ENCODE results near the gene ABCD4. TPM values are rescaled to one million over a fixed set of nuclear protein-coding genes. Genes with fewer than 3 reads are reported as not detected.

Gene ABCD4
- total and polyA plus RNA-seq, 2 of the 4 experiments (the other 2 are of a cell fraction), result 12.2 to 20.4 TPM

GRCh38 chr14:74293606-74294005 lies 9.1 kb downstream of the ABCD4 start:
- H3K9me3 ChIP-seq (ENCODE audit: control insufficient read depth, insufficient read depth, low read length), result no peaks in the 10 kb centered on the region
- no peaks in the 10 kb centered on the region for H3K9me1 ChIP-seq (ENCODE audit: insufficient read depth, low read length)
- no peak overlapping the region for H4K5ac ChIP-seq (ENCODE audit: low read depth, low read length)
- peaks cover 16% of the 10 kb centered on the region; the same call in 1 of the 2 replicates for H4K20me1 ChIP-seq (ENCODE audit: insufficient read depth, low read length)
- no peak overlapping the region for H4K91ac ChIP-seq (ENCODE audit: insufficient read depth, low read depth, low read length)
- ATAC-seq (ENCODE audit: low read depth), result no peak
- no peak overlapping the region for H3K9ac ChIP-seq (ENCODE audit: low read depth, low read length)
- no peak for TF ChIP-seq SMC3 (IDR thresholded peaks at IDR 0.05; ENCODE audit: low read depth, low read length)
- TF ChIP-seq ELK1 (IDR thresholded peaks at IDR 0.05; ENCODE audit: borderline replicate concordance, low read depth, low read length), result no peak
- TF ChIP-seq MXI1 (IDR thresholded peaks at IDR 0.05; ENCODE audit: borderline replicate concordance, low read depth, low read length), result no peak
- POLR2A ChIA-PET (ENCODE audit: unreplicated experiment), result no interaction called here
- H2AK9ac ChIP-seq (replicated peaks; ENCODE audit: low read depth, low read length, poor library complexity), result no peak overlapping the region
- DNase-seq, result no peak
- peaks cover 2 to 41% of the 10 kb centered on the region in 2 experiments; a peak in 3 of 4 replicates for H3K79me1 ChIP-seq (ENCODE audit: low read depth in 1 of 2, low read length in 2 of 2)
- no peak overlapping the region for H2AK5ac ChIP-seq (ENCODE audit: low read depth, low read length)
- no peak overlapping the region for H2BK20ac ChIP-seq (ENCODE audit: low read depth, low read length)
- no peak overlapping the region for H3K4me3 ChIP-seq (ENCODE audit: insufficient read depth, low read depth, low read length)
- CTCF ChIA-PET, result interaction anchor here (0.7 kb wide), 1 partner anchor 43 kb away, joined by 3 read pairs; no protein-coding TSS in a partner anchor
- H2BK120ac ChIP-seq (ENCODE audit: low read depth, low read length), result no peak overlapping the region
- intact Hi-C loops (cut with micrococcal nuclease), result no loop called here
- no TSS peak for BruUV-seq (replicated peaks)
- H3K27me3 ChIP-seq (ENCODE audit: control insufficient read depth, insufficient read depth, low read length), result no peaks in the 10 kb centered on the region
- no peak overlapping the region for H3K23ac ChIP-seq (ENCODE audit: low read depth, low read length)
- H3K14ac ChIP-seq (replicated peaks; ENCODE audit: low read depth, low read length), result no peak overlapping the region
- H2BK5ac ChIP-seq (ENCODE audit: low read depth, low read length, poor library complexity, severe bottlenecking), result no peak overlapping the region
- no peaks in the 10 kb centered on the region for H3K4me1 ChIP-seq (ENCODE audit: control insufficient read depth, insufficient read depth, low read length)
- no peak overlapping the region for H4K8ac ChIP-seq (ENCODE audit: low read depth in 2 of 2, low read length in 2 of 2)
- H3K18ac ChIP-seq (ENCODE audit: low read depth, low read length), result no peak overlapping the region
- dilution Hi-C loops (cut with HindIII; ENCODE audit: low sequenced_read_pairs, unreplicated experiment), result no loop called here
- peaks cover 65% of the 10 kb centered on the region for H3K36me3 ChIP-seq (ENCODE audit: control insufficient read depth, insufficient read depth, low read length)
- H2BK15ac ChIP-seq (ENCODE audit: low read depth, low read length), result no peak overlapping the region
- in situ Hi-C loops (cut with MboI; ENCODE audit: low sequenced_read_pairs), result no loop called here
- H3K4ac ChIP-seq (ENCODE audit: low read depth, low read length), result no peak overlapping the region
- no peak overlapping the region for H2AFZ ChIP-seq (replicated peaks; ENCODE audit: low read length, poor library complexity)
- no peak overlapping the region for H3K4me2 ChIP-seq (ENCODE audit: low read depth, low read length)
- no CpG with 5 or more reads among the region's 2 CpGs for WGBS, 2 experiments (ENCODE audit: extremely low coverage in 2 of 2, insufficient read length in 1 of 2)
- H3K27ac ChIP-seq (ENCODE audit: insufficient read depth, low read length), result no peak overlapping the region
- no peak overlapping the region for H3K56ac ChIP-seq (ENCODE audit: extremely low read depth, insufficient read depth, low read length)

Data from IMR-90 (cell line).